Kidney epithelial cell (primary cell): ENCODE results near the gene IPO13. TPM values are rescaled to one million over a fixed set of nuclear protein-coding genes. Genes with fewer than 3 reads are reported as not detected.

Experiments
- DNase-seq: peaks from one replicate; pipeline ENCODE4 v3.0.0-alpha.2; 2010; ENCODE audit warnings: low read depth
- H3K27me3 ChIP-seq: 2 replicates; pipeline ENCODE4 v1.6.0; 2011; ENCODE audit warnings: low read length; ENCODE audit not compliant: control insufficient read depth, insufficient read depth
- H3K36me3 ChIP-seq: 2 replicates; pipeline ENCODE4 v1.5.1; 2011; ENCODE audit warnings: low read length; ENCODE audit not compliant: control insufficient read depth, insufficient read depth
- H3K4me3 ChIP-seq: 2 replicates; pipeline ENCODE4 v1.5.1; 2011; ENCODE audit warnings: low read depth, mild to moderate bottlenecking, control low read depth, low read length
- total RNA-seq: library from RNA; depleted of rRNA; stranded (reverse); fragments of >200 nt; gene quantifications from 2 replicates; pipeline ENCODE4 v1.2.3, GENCODE V29; 2015
- TF ChIP-seq, protein P1 (sequence below): IDR thresholded peaks from 2 replicates; pipeline ENCODE4 v1.5.1; 2011; ENCODE audit warnings: mild to moderate bottlenecking, moderate library complexity, low read length, control low read depth, inconsistent platforms; ENCODE audit not compliant: insufficient read depth, poor library complexity, severe bottlenecking

The IPO13 gene
- total RNA-seq, 1 donor from 2014 or later: 32.8 TPM

DNA sequence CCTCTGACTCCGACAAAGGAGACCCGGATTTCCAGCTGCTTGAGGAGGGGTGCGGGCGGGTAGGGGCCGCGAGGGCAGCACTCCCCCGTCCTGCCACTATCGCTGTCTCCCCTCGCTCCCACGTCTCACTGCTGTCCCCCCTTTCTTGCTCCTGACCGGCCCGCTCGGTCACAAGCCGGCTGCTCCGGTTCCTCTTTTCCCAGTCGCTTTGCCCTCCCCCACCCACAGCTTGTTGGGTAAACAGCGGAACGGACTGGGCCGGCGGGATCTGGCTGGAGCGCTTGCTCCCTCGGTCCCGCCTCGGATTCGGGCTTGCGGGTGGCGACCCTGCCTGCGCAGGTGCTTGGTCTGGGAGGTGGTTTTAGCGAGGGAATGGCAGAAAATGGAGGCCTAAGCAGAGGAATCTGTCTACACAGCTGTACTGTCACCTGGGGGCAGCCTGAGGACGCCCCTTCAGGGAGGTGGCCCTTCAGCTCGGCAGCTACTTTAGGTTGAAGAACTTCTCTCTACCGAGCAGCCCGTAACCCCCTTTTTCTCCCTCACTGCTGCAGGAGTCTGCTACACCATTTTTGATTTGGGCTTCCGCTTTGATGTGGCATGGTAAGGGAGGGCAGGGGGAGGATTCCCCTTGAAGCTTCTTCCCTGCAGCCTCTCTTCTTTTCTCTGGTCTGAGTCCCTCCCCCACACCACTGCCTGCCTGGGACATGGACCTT, 28.7 kb downstream of the IPO13 start:
- DNase-seq: no peak
- Histone ChIP-seq H3K36me3 (peaks cover 4% of the 10 kb centered on the region), H3K4me3 (peak overlapping the region; percentile 83), H3K27me3 (no peaks in the 10 kb centered on the region)
- TF ChIP-seq, protein P1, sequence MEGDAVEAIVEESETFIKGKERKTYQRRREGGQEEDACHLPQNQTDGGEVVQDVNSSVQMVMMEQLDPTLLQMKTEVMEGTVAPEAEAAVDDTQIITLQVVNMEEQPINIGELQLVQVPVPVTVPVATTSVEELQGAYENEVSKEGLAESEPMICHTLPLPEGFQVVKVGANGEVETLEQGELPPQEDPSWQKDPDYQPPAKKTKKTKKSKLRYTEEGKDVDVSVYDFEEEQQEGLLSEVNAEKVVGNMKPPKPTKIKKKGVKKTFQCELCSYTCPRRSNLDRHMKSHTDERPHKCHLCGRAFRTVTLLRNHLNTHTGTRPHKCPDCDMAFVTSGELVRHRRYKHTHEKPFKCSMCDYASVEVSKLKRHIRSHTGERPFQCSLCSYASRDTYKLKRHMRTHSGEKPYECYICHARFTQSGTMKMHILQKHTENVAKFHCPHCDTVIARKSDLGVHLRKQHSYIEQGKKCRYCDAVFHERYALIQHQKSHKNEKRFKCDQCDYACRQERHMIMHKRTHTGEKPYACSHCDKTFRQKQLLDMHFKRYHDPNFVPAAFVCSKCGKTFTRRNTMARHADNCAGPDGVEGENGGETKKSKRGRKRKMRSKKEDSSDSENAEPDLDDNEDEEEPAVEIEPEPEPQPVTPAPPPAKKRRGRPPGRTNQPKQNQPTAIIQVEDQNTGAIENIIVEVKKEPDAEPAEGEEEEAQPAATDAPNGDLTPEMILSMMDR: no peak

DNA sequence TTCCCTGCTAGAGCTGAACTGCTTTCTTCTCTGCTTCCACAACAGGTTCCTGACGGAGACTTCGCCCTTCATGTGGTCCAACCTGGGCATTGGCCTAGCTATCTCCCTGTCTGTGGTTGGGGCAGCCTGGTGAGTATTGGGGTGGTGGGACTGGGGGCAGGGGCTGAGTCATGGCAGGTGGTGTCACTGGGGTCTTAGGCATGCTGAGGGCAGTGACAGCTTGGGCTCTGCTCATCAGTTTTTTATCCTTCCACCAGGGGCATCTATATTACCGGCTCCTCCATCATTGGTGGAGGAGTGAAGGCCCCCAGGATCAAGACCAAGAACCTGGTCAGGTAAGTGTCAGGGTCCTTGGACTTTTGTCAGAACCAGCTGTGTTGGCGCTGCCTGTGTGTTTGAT, 29.3 kb downstream of the IPO13 start:
- Histone ChIP-seq H3K27me3 (no peaks in the 10 kb centered on the region), H3K4me3 (peak overlapping the region; percentile 83), H3K36me3 (peaks cover 4% of the 10 kb centered on the region)
- TF ChIP-seq, protein P1: no peak
- DNase-seq: no peak

DNA sequence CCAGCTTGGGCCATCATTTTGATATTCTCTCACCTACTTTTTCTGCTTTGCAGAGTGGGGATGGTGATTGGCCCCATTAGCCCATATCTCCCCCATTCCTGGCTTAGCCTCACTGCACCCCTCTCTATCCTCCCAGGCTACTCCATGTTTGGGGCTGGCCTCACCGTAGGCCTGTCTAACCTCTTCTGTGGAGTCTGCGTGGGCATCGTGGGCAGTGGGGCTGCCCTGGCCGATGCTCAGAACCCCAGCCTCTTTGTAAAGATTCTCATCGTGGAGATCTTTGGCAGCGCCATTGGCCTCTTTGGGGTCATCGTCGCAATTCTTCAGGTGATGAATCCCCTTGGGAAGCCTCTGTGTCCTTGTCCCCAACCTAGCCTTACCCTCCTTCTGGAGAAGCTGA, 30.1 kb downstream of the IPO13 start:
- H3K36me3 ChIP-seq: peaks cover 4% of the 10 kb centered on the region
- TF ChIP-seq, protein P1: no peak
- H3K27me3 ChIP-seq: no peaks in the 10 kb centered on the region
- no peak overlapping the region for H3K4me3 ChIP-seq
- DNase-seq: no peak

DNA sequence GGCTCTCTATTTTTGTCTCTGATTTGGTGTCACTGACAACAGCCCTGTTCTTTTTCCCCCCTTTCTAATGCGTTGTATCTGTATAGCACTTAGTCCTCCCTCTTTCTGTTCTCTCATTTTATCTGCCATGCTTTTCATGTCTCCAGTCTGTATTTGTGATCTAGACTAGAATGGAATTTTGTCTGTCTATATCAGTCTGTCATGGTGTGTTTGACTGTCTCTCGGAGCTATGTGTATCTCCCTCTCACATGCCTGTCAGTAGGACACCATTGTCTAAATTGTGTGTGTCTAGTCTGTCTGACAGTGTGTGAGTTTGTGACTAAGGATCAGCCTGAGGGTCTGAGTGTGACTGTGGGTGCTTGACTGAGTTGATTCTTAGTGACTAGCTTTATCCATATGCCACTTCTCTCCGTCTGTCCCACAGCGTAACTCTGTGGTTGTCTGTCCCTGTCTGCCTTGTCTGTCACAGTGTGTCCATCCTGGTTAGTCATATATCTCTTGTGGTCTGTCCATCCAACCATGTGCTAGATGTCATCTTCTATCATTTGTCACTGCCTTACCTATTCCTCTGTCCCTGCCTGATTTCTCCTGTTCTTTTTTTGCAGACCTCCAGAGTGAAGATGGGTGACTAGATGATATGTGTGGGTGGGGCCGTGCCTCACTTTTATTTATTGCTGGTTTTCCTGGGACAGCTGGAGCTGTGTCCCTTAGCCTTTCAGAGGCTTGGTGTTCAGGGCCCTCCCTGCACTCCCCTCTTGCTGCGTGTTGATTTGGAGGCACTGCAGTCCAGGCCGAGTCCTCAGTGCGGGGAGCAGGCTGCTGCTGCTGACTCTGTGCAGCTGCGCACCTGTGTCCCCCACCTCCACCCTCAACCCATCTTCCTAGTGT, 30.9 kb downstream of the IPO13 start:
- H3K36me3 ChIP-seq: peaks cover 4% of the 10 kb centered on the region
- H3K27me3 ChIP-seq: no peaks in the 10 kb centered on the region
- TF ChIP-seq, protein P1: no peak
- no peak overlapping the region for H3K4me3 ChIP-seq
- no peak for DNase-seq

DNA sequence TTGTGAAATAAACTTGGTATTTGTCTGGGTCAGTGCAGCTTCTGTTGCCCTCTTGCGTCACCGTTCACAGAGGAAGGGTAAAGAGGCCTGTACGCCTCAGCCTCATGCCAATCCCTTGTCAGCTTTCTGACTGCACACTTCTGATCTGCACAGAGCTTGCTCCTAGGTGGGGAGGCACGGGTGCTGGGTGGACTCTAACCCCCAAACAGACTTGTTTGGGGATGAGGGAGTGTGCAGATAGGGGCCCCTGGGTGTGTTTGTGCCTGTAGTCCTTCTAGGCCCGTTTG, 31.5 kb downstream of the IPO13 start:
- Histone ChIP-seq H3K27me3 (no peaks in the 10 kb centered on the region), H3K36me3 (peaks cover 4% of the 10 kb centered on the region), H3K4me3 (no peak overlapping the region)
- TF ChIP-seq, protein P1: no peak
- no peak for DNase-seq
